Activated CD4-positive, alpha-beta T cell treated with anti-CD3 and anti-CD28 coated beads for 36 hours (primary cell): Measurements from ENCODE around the gene CCR6. TPM values are rescaled to one million over a fixed set of nuclear protein-coding genes. Genes with fewer than 3 reads are reported as not detected.
"Not testable (repeated sequence)": the region's sequence is repeated elsewhere in the genome, so short reads cannot be mapped to it uniquely, and the experiment has no call there.

ENCODE experiments used
- ATAC-seq: fragments of 200-7000 bp; cut with Tn5 transposase; one replicate; pipeline ENCODE4 v1.10.0; 2021; ENCODE audit warnings: mild to moderate bottlenecking, moderate library complexity
- CTCF ChIA-PET: fragments of 350-600 bp; sonication (Branson Sonifier 250); formaldehyde crosslinking; loops from one replicate; lab custom pipeline; 2021; ENCODE audit warnings: antibody characterized with exemption; lab: Charles Lee
- POLR2A ChIA-PET: fragments of 350-600 bp; sonication (Branson Sonifier 250); formaldehyde crosslinking; loops from one replicate; lab custom pipeline; 2021; ENCODE audit warnings: antibody characterized with exemption, inconsistent platforms; lab: Charles Lee
- DNase-seq: peaks from one replicate; pipeline ENCODE4 v3.0.0-alpha.2; 2020
- H3K27ac Mint-ChIP-seq: one replicate; pipeline ENCODE4 v1.8.0; 2021; ENCODE audit warnings: mixed read lengths
- H3K27me3 Mint-ChIP-seq: one replicate; pipeline ENCODE4 v1.8.0; 2021; ENCODE audit warnings: mixed read lengths
- H3K36me3 Mint-ChIP-seq: one replicate; pipeline ENCODE4 v1.8.0; 2021; ENCODE audit warnings: low read depth, mixed read lengths
- H3K4me1 Mint-ChIP-seq: one replicate; pipeline ENCODE4 v1.8.0; 2021; ENCODE audit warnings: mixed read lengths
- H3K4me3 Mint-ChIP-seq: one replicate; pipeline ENCODE4 v1.8.0; 2021; ENCODE audit warnings: mild to moderate bottlenecking, moderate library complexity, mixed read lengths
- H3K9me3 Mint-ChIP-seq: one replicate; pipeline ENCODE4 v1.8.0; 2021; ENCODE audit warnings: low read depth, mixed read lengths
- intact Hi-C, 2 experiments: fragments of 100-400 bp; cut with DNase I in 1 of 2; cut with micrococcal nuclease in 1 of 2; formaldehyde crosslinking; loops; one replicate each; pipeline versions ENCODE4 v1.14.2 to v1.15.1; 2022 to 2024; cut with DNase I, micrococcal nuclease
- total RNA-seq, 2 experiments: library from RNA; stranded (reverse); gene quantifications; one replicate each; pipeline ENCODE4 v1.2.3, GENCODE V29; 2021

The CCR6 gene
- total RNA-seq, 2 experiments from 2014 or later, result 3.4 to 4.0 TPM

DNA sequence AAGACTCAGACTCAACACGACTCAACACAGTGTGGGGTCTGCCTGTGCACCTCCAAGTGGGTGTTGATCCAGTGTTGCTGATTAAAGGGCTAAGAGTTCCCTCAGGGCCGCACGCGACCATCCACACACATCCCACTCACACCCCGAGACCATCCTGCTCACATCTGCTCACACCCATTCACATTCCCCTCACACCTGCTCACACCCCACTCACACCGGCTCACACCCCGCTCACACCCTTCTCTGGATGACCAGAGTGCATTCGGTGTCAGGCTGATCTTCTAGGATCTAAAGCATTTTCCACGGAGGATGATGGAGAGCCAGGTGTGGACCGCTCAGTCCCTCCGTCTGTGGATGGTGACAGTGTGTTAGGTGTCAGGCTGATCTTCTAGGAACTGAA, 48.4 kb downstream of the CCR6 start:
- DNase-seq, intact Hi-C loops, H3K4me3 Mint-ChIP-seq, H3K9me3 Mint-ChIP-seq, CTCF ChIA-PET, H3K4me1 Mint-ChIP-seq, H3K27ac Mint-ChIP-seq, POLR2A ChIA-PET, H3K36me3 Mint-ChIP-seq, ATAC-seq: not testable (repeated sequence)
- H3K27me3 Mint-ChIP-seq, result peaks cover 18% of the 10 kb centered on the region

- H3K4me1 Mint-ChIP-seq, H3K9me3 Mint-ChIP-seq, H3K4me3 Mint-ChIP-seq, ATAC-seq, CTCF ChIA-PET, POLR2A ChIA-PET, H3K36me3 Mint-ChIP-seq, DNase-seq, intact Hi-C loops, H3K27ac Mint-ChIP-seq: not testable (repeated sequence)
- H3K27me3 Mint-ChIP-seq, result peaks cover 18% of the 10 kb centered on the region
Observed at GRCh38 chr6:167172011-167172410, 49.1 kb downstream of the CCR6 start.

DNA sequence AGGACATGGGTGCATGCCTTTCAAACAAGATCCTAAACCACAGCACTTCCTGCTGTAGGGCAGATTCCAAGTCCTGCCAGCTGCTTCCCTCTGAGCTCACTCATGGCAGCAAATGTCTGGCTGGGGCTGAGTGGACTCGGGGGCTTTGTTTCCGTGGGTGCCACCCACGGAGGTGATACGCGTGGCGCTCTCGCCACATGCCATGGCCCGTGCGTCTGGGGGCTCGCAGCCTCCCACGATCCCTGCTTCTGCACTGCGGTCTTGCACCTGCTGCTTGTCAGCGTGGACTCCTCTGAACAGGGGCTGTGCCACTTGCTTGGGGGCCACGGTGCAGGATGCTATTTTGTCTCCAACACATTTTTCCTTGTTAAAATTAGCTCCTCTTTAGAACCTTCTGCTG, 54.4 kb downstream of the CCR6 start:
- ATAC-seq, H3K27me3 Mint-ChIP-seq, H3K36me3 Mint-ChIP-seq, DNase-seq, H3K9me3 Mint-ChIP-seq, H3K27ac Mint-ChIP-seq, intact Hi-C loops, CTCF ChIA-PET, H3K4me3 Mint-ChIP-seq, POLR2A ChIA-PET, H3K4me1 Mint-ChIP-seq: not testable (repeated sequence)

DNA sequence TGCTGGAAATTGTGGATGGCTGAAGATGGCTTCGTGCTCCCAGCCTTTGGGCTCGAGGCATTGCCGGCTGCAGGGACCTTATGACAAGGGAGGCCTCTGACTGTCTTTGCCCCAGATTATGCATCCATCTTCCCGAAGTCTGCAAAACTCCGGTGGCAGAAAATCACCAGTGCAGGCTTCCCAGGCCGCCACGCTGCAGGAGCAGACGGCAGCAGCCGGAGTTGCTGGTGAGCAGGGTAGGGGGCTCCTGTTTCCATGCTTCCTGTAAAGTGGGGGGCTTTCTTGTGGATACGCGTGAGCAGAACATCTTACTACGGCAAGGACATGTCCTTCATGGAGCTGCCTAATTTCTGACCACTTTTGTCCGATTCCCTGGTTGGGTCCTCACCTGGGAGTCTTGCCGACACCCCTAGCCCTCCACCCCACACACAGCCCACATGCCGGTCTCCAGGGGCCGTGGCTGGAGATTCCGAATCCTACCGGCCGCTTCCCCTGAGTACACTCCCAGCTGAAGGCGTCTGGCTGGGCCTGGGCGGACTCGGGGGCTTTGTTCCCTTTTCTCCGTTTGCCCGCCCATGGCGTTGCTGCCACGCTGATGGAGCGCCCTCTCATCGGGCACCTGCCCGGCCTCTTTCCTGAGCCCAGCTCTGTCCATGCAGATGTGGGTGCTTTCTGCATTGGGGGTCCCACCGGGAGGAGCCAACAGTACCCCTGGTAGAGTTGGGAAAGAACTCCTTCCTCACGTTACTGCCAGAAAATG, 56.2 kb downstream of the CCR6 start:
- H3K27ac Mint-ChIP-seq, POLR2A ChIA-PET: not testable (repeated sequence)

GRCh38 chr6:167180086-167180485, 57.2 kb downstream of the CCR6 start:
- POLR2A ChIA-PET, H3K4me3 Mint-ChIP-seq, H3K4me1 Mint-ChIP-seq, H3K27me3 Mint-ChIP-seq, H3K36me3 Mint-ChIP-seq, CTCF ChIA-PET, H3K9me3 Mint-ChIP-seq, H3K27ac Mint-ChIP-seq, ATAC-seq, DNase-seq: not testable (repeated sequence)
- intact Hi-C loops, result loop anchor here in 1 of 2 experiments (10.0 kb wide), 1 partner anchor 115 kb away; the partner anchor contains the start of gene UNC93A

More for the DNA sequence above, 56.2 kb downstream of the CCR6 start:
- H3K4me1 Mint-ChIP-seq, H3K27me3 Mint-ChIP-seq, DNase-seq, H3K9me3 Mint-ChIP-seq, H3K36me3 Mint-ChIP-seq, ATAC-seq, CTCF ChIA-PET, H3K4me3 Mint-ChIP-seq, intact Hi-C loops: not testable (repeated sequence)

- CTCF ChIA-PET, H3K4me1 Mint-ChIP-seq, H3K36me3 Mint-ChIP-seq, POLR2A ChIA-PET, ATAC-seq, H3K9me3 Mint-ChIP-seq, DNase-seq, H3K27me3 Mint-ChIP-seq, H3K27ac Mint-ChIP-seq, H3K4me3 Mint-ChIP-seq: not testable (repeated sequence)
- intact Hi-C loops, result loop anchor here in 1 of 2 experiments (10.0 kb wide), 1 partner anchor 113 kb away; the partner anchor contains the start of gene UNC93A
Observed at GRCh38 chr6:167181351-167181750, 58.5 kb downstream of the CCR6 start.

DNA sequence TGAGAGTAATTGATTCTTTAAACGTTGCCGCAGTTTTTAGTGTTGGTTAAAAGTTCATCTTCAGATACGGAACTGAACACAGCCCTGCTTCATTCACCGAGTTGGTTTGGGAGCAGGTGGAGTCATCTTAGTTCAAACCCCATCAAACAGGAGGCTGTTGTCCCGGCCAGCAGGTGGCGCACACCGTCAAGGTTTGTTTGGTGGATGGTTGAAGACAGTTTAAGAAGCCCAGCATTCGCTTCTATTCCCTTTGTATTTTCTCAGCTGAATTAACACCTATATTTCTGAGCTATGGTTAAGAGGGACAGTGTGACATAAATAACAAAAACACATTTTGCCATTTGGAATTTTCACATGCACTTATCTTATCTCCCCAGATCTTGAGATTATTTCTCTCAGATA, 60.0 kb downstream of the CCR6 start:
- CTCF ChIA-PET, H3K9me3 Mint-ChIP-seq, H3K4me1 Mint-ChIP-seq, H3K36me3 Mint-ChIP-seq, H3K27ac Mint-ChIP-seq, DNase-seq, POLR2A ChIA-PET, H3K27me3 Mint-ChIP-seq, H3K4me3 Mint-ChIP-seq: not testable (repeated sequence)
- peak; percentile 87 for ATAC-seq
- intact Hi-C loops, result loop anchor here in 1 of 2 experiments (1.0 to 10.0 kb wide), 2 partner anchors 35 to 112 kb away; partner anchors contain the start of gene UNC93A

DNA sequence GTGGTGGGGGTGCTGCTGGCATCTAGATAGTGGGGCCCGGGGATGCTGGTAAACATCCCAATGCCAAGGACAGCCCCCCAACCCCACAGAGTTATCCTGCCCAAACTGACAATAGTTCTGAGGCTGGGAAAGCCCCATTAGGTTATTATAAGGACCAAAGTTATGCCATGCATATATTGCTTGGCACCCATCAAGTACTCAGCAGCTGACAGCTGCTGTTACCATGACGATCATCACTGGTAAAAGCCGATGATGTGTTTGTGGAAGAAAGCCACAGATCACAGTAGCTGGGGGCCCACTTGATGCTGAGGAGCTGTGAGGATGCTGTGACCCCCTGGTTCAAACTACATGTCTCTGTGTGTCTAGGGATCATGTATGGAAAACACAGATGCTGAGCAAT, 62.2 kb downstream of the CCR6 start:
- H3K36me3 Mint-ChIP-seq, H3K9me3 Mint-ChIP-seq, POLR2A ChIA-PET, ATAC-seq, H3K4me3 Mint-ChIP-seq, H3K27ac Mint-ChIP-seq, H3K27me3 Mint-ChIP-seq, CTCF ChIA-PET, H3K4me1 Mint-ChIP-seq, DNase-seq: not testable (repeated sequence)
- intact Hi-C loops, result loop anchor here in 1 of 2 experiments (10.0 kb wide), 1 partner anchor 110 kb away; the partner anchor contains the start of gene UNC93A

- H3K4me3 Mint-ChIP-seq, H3K36me3 Mint-ChIP-seq, H3K27ac Mint-ChIP-seq, H3K9me3 Mint-ChIP-seq, ATAC-seq, POLR2A ChIA-PET, CTCF ChIA-PET, DNase-seq, H3K4me1 Mint-ChIP-seq: not testable (repeated sequence)
- peaks cover 11% of the 10 kb centered on the region for H3K27me3 Mint-ChIP-seq
- intact Hi-C loops, result loop anchor here in 1 of 2 experiments (10.0 kb wide), 1 partner anchor 108 kb away; the partner anchor contains the start of gene UNC93A
Observed at GRCh38 chr6:167187275-167187674, 64.4 kb downstream of the CCR6 start.

Other genes starting within 250 kb of the CCR6 start
- 10 to 100 TPM; 68.7 to 85.2 TPM for gene RNASET2, start 166.5 kb upstream of the CCR6 start, total RNA-seq
- 10 to 100 TPM; 19.9 to 20.0 TPM for gene CEP43, start 123.7 kb upstream of the CCR6 start, total RNA-seq
- gene GPR31, start 34.9 kb downstream of the CCR6 start, total RNA-seq, result not detected
- gene UNC93A, start 168.2 kb downstream of the CCR6 start, total RNA-seq, result not detected
- not detected for gene TTLL2, start 202.0 kb downstream of the CCR6 start, total RNA-seq